GM19452 (cell line): ENCODE measurements around the gene RPS6KA2.

Source experiments
- ATAC-seq: cut with Tn5 transposase; IDR thresholded peaks from one replicate; pipeline ENCODE4 v1.9.1; 2021; ENCODE audit not compliant: unreplicated experiment

Gene RPS6KA2

DNA sequence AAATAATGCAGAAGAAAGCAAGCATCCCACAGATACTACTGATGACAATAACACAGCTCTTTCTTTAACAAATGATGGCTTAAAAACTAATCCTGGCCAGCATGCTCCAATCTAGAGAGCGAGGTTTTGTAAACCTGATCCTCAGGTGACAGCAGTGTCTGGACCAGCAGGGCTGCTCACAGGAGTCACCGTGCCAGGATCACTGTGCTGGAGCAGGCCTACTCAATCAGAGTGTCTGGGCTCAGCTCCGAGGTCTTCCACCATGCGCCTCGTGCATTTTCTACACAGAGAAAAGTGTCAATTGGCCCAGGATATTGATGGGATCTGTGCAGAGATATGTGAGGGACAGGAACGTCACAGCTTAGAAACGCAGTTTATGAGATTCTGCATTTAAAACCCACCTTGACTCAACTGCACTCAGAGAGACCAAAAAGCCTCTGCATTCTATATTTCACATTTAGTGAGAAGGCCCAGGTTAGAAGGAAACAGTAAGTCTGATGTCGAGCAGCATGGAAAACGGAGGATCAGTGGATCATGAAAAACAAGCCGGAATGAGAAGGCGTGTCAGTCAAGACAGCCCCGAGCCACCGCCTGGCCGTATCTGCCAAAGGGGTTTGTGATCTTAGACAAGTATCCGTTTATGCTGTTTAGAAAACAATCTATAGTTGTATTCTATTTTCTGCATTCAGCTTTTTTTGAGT, 48.4 kb downstream of the RPS6KA2 start:
- no peak for ATAC-seq

DNA sequence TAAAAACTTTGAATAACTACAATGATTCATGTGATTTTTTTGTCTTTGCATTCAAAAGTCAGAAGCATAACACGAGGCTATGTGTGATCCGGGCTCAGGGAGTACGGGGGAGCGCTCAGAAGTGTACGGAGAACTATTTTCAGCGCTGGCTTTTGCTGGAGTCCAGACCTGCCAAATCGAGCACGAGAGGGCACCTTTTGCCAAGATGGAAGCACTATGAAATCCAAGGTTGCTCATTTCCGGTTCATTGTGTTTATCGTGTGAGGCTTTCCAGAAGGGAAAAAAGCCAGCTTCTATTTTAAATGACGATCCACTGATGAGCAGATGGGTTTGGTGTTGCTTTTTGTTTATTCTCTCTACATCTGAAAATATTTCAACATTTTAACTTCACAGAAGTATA, 51.8 kb downstream of the RPS6KA2 start:
- ATAC-seq: no peak

DNA sequence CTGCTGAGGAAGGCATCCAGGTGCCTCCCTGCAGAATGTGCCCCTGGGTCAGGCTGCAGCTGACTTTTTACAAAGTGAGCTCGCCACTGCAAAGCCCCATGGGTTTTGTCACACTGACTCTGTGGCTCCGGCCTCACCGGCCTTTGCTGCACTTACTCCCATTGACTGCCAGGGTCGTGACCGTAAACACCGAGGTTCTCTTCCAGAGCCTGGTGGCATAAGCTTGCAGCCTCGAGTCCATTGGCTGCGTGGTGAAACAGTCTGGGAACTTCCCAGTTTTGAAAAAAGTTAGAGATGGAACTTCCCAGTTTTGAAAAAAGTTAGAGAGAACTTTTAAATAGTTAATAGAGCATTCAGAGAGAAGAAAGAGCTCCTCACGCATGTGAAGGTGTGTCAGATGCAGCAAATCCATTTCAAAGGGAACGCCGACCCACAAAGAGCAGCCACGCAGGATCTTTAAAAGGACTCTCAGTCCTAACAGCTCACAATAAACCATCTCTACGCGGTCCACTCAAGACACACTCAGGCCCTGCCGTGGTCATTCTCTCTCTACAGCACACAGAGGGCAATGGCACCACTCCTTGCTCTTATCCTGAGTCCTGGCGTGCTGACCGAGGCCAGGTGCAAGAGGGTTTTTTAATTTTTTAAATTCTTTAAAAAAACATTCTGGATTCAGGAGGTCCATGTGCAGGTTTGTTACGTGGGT, 53.4 kb downstream of the RPS6KA2 start:
- ATAC-seq: no peak

DNA sequence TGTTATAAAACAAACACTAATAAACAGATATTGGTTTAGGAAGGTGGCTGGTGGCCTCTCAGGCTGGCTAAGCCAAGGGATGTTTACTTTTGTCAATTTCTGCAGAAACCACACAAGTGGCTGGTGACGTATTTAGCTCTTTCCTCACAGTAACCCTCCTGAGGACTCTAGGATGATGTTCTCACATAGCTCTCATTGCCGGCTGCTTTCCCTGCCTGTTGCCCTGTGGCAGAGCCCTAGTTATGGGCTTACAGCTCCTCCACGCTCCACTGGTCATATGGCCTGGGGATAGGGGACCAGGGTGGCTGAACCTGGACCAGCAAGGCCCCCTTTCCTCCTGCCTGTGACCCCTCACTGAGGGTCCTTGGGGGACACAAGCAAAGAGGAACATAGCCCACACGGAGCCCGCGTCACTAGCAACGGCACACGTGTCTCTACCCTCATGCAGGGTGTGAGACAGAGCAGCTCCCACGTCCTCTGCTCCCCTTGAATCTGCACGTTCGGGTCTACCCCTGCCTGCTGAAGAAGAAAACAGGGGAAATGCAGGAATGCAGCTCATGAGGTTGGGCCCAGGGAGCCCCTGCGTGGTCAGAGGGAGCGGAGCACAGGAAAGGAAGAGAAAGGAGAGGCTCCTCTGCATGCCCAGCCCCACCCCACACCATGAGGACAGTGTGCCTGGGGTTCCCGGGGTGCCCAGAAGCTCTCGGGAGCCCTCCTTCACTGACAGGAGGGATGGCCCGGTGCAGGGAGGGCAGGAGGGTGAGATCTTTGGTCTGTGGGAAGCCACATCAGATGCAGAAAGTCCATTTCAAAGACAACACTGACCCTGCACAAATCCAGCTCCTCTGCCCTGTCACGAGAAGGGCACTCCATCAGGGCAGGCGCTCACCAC, 54.4 kb downstream of the RPS6KA2 start:
- no peak for ATAC-seq

DNA sequence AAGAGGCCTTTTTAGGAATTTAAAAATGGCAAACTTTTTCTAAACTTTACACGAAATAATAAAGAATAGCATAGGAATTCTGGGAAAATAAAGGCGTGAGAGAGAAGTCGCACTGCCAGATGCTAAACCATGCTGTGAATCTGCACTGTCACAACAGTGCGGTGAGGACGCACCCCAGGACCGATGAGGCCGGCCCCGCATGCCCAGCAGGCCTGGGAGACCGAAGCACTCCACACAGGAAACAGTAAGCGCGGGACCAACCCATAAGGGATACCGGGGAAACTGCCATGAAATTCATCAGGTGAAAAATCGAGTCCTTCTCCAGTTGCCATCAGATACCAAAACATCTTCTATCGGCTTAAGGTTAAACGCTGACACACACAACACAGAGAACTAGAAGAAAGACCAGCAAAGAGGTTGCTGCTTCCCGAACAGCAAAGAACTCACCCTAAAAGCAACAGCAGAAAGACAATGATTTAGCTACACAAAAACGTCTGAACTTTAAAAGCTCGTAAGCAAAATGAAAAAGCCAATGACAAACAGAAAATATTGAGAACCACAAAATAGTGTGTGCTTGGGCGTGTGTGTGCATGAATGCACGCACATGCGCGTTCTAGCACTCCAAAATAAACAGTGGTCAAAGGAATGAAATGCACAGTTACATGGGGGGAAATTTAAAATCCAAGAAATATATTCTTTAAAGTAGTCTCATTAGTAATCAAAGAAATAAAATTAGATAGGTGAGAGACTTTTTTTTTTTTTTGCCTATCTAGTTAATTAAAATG, 55.9 kb downstream of the RPS6KA2 start:
- ATAC-seq: no peak

DNA sequence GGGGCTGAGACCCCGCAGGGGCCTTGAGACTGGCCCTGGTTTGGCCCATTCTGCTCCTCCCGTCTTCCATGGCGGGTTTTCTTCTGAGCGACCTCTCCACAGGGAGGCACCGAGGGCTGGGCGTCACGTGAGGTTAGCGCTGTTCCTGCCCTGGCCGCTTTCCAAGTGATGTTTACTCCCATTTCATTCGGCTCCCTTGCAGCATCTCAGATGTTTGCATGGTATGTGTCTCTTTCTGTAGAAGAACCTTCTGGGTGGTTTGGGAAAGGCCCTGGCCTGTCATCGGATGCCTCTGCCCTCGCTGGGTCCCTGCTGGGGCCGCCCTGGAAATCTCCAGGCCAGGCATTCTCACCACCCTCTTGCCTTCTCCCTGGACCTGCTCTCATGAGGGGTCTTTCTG, 57.8 kb downstream of the RPS6KA2 start:
- ATAC-seq: no peak

DNA sequence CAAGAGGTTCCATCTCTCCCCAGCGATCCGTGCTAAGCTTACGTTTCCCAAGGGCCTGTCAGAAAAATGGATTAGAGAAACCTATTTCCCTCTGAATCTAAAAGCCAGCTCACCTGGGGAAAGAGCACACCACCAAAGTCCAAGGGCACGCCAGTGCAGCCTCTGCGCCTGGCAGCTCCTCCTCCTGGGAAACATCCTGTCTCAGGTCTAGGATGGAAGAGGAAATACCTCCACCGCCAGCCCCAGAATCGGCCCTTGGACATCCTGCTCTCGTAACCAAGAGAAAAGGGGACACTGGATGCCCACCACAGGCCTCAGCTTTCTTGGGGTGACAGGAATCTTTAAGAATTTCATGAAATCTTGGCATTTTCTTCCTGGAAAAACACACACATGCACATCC, 59.2 kb downstream of the RPS6KA2 start:
- ATAC-seq: no peak

DNA sequence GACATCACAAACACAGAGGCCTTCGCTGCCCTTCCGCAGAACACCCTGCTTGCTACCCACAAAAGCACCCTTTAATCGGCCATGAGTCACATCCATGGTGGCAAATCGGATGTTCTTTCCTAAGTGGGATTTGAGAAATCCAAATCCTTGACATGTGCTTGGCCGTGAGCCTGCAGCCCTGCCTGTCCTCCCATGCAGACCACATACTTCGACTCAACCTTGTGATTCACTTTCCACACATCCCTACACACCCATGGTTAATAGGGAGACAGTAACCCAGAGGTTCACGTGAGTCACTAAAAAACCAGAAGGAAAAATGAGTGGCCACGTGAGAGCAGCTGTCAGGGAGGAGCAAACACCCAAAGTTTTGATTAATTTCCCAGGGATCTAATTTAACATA, 59.9 kb downstream of the RPS6KA2 start:
- no peak for ATAC-seq

DNA sequence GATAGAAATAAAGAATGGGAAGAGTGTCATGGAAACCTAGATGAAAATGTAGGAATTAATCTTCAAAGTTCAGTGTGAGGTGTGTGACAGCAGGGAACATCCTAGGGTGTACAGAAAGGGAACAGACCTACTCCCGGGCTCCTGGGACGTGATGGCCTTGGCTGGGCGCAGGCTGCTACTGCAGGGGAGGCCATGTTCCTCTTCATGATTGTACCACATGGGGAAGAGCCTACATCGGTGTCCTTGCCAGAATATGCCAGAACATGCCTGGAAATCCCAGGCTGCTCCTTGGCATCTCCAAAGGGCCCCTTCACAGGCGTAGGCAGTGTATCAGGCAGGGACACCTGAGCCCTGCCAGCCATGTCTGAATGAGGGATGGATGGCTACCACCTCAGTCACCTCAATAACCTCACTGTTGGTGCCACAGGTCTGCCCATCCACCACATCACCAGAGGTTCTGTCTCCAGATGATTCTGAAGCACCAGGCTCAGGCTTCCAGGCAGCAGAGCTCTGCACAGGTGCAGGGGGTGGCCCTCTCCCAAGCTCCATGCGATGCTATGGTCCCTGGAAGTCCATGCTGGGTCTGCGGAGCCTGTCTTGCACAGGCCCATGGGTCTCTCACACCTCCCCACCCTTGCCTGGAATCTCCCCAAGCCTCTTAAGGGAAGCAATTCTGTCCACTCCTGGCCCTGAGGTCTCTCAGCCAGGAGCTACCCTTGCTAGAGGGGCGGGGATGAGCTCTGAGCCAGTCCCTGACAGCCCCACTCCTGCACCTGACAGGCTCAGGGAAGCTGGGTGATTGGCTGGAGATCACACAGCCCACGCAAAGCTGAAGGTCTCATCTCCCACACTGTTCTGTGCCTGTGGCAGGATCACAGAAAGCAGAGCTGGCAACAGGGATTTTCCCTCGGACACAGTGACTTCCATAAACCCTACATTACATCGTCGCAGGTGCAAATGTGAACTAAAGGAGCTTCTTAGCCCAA, 60.7 kb downstream of the RPS6KA2 start:
- no peak for ATAC-seq

DNA sequence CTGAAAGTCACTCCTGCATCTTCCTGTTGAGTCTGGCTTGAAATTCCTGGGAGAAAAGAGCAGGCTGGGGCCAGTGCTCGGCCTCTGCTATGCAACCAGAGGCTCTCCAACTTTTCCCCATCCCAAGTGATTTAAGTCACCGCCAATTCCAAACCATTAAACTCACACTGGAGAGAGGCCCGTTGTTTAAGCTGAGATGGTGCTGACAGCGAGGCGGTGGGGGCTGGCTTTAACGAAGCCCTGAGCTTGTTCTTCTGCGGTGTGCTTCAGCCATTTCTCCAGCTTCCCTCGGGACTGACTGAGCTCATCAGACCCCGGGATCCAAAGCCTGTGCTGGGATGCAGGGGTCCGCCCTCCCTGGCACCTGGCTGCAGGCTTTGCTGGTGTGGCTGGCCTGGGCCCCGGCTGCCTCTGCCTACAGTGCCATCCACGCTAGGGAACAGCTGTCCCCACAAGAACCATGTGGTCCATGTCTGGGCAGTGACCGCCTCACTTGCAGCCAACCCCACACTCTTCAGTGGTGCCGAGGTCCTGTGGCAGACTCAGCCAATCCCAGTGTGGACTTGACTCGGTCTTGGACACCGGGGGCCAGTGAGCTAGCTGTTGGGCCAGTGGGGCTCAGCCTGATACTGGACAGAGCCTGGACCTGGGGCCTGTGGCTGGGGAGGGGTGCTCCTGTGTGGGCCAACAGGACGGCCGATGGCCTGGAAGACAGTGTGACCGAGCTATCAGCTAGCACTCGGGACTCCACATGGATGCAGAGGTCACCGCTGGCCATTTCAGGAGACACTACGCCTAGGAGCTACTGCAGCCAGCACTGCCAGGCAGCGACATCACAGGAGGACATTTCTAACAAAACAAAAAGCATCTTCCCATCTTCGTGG, 61.7 kb downstream of the RPS6KA2 start:
- ATAC-seq: no peak

DNA sequence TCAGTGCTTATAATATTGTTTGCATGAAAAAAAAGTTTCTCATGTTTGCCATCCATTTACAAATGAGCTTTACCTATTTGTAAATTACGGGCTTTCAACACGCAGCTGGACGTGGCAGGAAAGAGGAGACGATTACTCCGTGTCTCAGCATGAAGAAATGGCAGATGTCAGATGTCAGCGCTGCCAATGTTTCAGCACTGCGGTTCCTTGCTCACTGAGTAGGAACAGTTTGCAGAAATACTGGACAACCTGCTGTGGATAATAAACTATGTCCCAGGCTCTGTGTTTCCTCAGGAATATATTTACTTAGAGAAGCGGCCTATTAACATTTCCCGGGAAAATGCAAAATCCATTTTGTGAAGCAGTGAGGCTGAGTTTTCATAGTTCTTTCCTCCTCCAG, 63.2 kb downstream of the RPS6KA2 start:
- no peak for ATAC-seq

DNA sequence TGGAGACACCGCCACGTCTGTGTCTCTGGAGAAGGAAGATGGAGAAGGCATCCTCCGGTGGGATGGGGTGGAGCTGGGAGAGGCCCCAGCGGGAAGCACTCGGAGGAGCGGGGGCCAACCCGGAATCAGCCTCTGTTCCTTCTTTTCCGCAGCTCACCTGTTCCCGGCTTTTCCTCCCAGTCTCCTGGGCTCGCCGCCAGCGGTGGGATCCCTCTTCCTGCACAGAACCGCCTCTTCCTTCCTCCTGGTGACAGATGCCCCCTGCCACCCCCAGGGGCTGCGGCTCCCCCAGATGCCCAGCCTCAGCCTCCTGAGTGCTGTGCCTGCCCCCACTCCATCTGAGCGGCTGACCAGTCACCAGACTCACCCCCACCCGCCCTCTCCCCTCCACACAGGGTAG, 63.9 kb downstream of the RPS6KA2 start:
- no peak for ATAC-seq

DNA sequence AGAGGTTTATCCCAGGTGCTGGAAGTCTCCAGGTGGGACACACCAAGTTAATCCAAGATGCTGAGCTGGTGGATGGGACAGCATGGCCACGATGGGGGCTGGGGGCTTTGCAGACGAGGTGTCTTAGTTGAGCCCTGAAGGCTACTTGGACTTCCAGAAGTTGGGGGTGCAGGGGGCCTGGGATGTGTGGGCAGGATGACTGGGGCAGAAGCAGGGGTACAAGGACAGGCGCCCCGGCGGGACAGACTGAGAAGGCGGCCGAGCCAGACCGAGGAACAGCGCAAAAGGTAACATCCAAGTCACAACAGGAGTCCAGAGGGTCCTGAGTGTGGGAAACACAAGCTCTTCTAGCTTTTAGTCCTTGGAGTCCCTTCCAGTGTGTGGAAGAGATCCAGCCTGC, 64.3 kb downstream of the RPS6KA2 start:
- no peak for ATAC-seq

DNA sequence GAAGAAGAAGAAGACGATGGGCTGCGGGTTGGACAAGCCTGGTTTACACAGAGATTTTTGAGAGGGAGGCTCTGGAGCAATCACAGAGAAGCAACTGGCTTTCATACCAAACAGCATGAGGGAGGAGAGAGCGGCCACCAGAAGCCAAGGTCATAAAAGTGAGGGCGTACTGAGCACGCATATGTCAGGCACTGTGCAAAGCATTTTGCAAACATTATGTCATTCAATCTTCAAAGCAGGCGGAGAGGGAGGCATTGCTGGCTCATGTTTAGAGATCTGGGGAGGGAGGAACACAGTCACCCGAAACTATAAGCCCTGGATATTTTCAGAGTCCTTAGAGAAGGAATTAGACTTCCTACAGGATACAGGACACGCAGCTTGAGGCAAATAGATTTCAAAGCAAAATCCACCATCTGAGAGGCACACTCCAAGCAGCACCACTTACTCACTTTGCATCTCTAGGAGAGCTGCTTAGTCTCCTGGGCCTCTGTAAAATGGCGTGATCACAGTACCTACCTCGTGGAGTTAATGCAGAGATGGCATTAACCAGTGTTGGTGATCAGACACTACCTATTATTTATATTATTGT, 65.2 kb downstream of the RPS6KA2 start:
- ATAC-seq: no peak

DNA sequence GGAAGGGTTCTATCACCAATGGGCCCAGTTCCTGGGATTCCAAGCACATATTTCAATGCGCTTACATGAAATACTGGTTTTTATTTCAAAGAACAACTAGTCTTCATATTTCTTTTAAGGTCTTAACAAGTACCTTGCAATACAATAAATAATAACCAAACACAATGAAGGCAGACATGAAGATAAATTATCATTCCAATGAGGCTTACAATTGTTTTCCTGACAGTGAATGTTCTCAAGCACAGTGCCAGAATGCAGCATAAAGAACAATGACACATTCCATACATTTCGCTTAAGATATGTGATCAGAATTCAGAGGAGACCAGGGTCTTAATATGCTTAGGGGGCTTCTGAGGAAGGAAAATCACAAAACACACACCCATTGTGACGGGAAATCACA, 66.8 kb downstream of the RPS6KA2 start:
- ATAC-seq: no peak

DNA sequence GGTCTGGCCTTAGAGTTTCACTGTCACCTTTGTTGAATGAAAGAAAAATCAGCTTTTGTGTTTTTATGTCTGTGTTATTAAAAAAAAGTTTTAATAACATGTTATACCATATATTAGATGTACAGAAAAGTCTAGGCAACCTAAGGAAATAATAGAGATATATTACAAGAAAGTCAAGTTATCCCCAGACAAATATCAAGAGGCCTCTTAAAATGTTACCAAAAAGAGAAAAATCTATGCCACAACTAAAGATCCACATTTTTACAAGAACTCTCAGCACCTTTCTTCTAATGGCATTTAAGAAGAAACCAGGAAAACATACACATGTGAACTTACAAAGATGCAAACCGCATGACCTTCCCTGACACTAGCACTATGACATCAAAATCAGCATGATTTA, 67.4 kb downstream of the RPS6KA2 start:
- ATAC-seq: no peak

DNA sequence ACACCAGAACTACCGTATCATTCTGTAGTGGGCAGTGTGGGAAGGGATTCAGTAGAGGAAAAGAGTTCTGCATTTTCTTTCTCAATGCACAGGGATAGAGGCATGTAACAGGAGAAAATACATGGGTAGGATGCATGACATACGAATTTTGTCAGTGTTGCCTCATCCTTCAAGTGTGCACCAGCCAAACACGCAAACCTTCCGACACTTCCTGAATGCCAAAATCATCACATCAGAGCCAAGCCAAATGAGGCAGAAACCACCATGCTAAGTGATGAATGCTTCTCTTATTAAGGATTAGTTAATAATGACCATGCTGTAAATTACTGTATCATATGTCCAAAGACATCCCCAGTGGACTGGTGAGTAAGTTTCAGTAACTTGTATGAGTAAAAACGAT, 67.8 kb downstream of the RPS6KA2 start:
- ATAC-seq: no peak

DNA sequence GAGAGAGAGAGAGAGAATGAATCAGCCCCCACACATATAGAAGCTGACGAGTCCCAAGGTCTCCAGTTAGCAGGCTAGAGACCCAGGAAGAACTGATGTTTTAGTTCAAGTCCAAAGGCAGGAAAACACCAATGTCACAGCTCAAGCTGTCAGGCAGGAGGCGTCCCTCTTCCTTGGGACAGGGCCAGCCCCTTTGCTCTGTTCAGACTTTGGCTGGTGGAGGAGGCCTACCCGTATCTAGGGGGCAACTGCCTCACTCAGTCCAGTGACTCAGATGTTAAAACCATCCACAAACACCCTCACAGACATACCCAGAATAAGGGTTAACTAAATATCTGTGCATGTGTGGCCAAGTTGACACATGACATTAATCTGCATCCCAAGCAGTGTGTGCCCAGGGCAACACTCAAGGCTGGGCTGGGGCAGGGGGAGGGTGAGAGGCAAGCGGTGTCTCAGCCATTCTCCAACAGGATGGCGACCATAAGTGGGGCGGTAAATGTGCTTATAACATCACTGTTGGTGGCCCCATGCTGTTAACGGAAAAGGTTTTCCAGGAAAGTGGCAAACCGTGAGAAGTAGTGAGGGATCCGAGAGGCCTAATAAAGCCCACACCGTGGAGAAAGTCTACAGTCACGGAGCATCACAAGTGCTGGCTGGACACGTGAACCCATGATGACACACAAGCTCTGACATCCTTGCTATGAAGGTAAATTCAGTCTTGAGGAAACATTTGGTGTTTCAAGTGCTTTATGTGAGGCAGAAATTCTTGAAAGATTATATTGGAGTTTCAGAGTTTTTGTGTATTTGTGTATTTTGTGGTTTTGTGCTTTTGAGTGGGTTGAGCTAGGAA, 68.7 kb downstream of the RPS6KA2 start:
- no peak for ATAC-seq
